Fibroblast of villous mesenchyme (primary cell): ENCODE results near the gene AQP6. TPM values are rescaled to one million over a fixed set of nuclear protein-coding genes. Genes with fewer than 3 reads are reported as not detected.

Experiments
- DNase-seq: peaks from one replicate; pipeline ENCODE4 v3.0.0-alpha.2; 2010; ENCODE audit warnings: low read depth
- H3K4me3 ChIP-seq: 2 replicates; pipeline ENCODE4 v1.5.1; 2011; ENCODE audit warnings: low read depth, mild to moderate bottlenecking, low read length
- total RNA-seq: library from RNA; depleted of rRNA; stranded (reverse); fragments of >200 nt; gene quantifications from 2 replicates; pipeline ENCODE4 v1.2.3, GENCODE V29; 2012
- TF ChIP-seq, protein P1 (sequence below): IDR thresholded peaks from 2 replicates; pipeline ENCODE4 v1.5.1; 2012; ENCODE audit warnings: low read depth, mild to moderate bottlenecking, low read length; ENCODE audit not compliant: insufficient read depth

AQP6 gene, protein sequence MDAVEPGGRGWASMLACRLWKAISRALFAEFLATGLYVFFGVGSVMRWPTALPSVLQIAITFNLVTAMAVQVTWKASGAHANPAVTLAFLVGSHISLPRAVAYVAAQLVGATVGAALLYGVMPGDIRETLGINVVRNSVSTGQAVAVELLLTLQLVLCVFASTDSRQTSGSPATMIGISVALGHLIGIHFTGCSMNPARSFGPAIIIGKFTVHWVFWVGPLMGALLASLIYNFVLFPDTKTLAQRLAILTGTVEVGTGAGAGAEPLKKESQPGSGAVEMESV
- not detected in 2 replicates for total RNA-seq

- no peak for DNase-seq
- TF ChIP-seq, protein P1, sequence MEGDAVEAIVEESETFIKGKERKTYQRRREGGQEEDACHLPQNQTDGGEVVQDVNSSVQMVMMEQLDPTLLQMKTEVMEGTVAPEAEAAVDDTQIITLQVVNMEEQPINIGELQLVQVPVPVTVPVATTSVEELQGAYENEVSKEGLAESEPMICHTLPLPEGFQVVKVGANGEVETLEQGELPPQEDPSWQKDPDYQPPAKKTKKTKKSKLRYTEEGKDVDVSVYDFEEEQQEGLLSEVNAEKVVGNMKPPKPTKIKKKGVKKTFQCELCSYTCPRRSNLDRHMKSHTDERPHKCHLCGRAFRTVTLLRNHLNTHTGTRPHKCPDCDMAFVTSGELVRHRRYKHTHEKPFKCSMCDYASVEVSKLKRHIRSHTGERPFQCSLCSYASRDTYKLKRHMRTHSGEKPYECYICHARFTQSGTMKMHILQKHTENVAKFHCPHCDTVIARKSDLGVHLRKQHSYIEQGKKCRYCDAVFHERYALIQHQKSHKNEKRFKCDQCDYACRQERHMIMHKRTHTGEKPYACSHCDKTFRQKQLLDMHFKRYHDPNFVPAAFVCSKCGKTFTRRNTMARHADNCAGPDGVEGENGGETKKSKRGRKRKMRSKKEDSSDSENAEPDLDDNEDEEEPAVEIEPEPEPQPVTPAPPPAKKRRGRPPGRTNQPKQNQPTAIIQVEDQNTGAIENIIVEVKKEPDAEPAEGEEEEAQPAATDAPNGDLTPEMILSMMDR = no peak
- H3K4me3 ChIP-seq = no peak within 1 kb of the TSS
These were observed at the start of gene AQP6 for GRCh38 chr12:49972641-49973360. Gene AQP6, plus strand, starts transcription at chr12:49972947. Its CDS starts 227 bp downstream, at chr12:49973174.

GRCh38 chr12:49923035-49923644, 49.6 kb upstream of the AQP6 start:
- TF ChIP-seq, protein P1 = no peak
- H3K4me3 ChIP-seq = no peak overlapping the region
- DNase-seq = no peak

GRCh38 chr12:49923880-49924556, 48.7 kb upstream of the AQP6 start:
- no peak for DNase-seq
- H3K4me3 ChIP-seq = no peak overlapping the region
- TF ChIP-seq, protein P1 = no peak

GRCh38 chr12:49924628-49925246, 48.0 kb upstream of the AQP6 start:
- no peak for DNase-seq
- no peak overlapping the region for H3K4me3 ChIP-seq
- TF ChIP-seq, protein P1 = no peak

- no peak for DNase-seq
- TF ChIP-seq, protein P1 = no peak
- no peak overlapping the region for H3K4me3 ChIP-seq
These were observed 47.1 kb upstream of the AQP6 start for GRCh38 chr12:49925433-49926204.

- no peak overlapping the region for H3K4me3 ChIP-seq
- DNase-seq = no peak
- TF ChIP-seq, protein P1 = no peak
These were observed 44.3 kb upstream of the AQP6 start for GRCh38 chr12:49928471-49928870.
